GM18520 (cell line): ENCODE measurements around the gene KCNJ3.

Experiments used
- ATAC-seq: cut with Tn5 transposase; IDR thresholded peaks from one replicate; pipeline ENCODE4 v1.9.1; 2021; ENCODE audit not compliant: unreplicated experiment

Gene KCNJ3

DNA sequence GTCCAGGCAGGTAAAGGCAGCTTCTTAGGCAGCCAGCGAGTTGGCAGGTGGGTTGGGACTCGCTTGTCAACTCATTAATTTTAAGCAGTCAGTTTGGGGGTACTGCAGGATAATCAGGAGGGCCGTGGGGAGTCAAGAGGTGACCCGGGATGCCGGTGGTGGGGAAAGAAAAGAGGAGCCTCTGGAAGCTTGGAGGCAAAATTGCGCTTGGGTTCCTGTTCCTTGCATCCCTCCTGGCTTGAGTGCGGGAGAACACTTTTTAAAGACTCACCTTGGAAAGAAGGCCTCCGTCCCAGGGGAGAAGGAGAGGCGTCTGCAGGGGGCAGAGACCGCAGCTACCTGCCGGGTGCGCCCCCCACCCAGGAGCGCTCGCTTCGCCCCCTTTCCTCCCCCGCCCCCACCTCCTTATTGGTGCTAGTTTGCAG, at the start of gene KCNJ3:
Gene KCNJ3 (plus strand): TSS at position 400 of the 425 bp plus-strand sequence. CDS start 81 bp downstream, outside the sequence.
- ATAC-seq: no peak

- no peak for ATAC-seq
Measured at GRCh38 chr2:154655499-154655898, 43.0 kb upstream of the KCNJ3 start.

DNA sequence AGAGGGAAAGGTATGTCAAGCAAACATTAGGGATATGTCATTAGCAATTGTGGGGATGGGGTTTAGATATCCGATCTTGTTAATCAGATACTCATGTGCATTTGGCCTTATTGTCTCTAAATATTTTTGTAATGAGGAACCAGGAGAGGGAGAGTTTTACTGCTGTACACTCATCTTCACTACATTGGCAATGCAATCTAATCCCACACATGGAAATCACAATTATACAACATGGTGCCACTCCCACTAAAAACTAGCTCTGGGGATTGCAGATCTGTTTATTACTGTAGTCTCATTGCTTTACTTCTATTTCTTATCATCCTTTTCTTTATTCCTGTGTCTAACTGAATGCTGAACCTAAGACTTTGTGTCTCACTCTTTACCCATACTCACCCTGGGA, 39.6 kb upstream of the KCNJ3 start:
- no peak for ATAC-seq

GRCh38 chr2:154664248-154664647, 34.2 kb upstream of the KCNJ3 start:
- no peak for ATAC-seq

- no peak for ATAC-seq
Measured at GRCh38 chr2:154670083-154670482, 28.4 kb upstream of the KCNJ3 start.

DNA sequence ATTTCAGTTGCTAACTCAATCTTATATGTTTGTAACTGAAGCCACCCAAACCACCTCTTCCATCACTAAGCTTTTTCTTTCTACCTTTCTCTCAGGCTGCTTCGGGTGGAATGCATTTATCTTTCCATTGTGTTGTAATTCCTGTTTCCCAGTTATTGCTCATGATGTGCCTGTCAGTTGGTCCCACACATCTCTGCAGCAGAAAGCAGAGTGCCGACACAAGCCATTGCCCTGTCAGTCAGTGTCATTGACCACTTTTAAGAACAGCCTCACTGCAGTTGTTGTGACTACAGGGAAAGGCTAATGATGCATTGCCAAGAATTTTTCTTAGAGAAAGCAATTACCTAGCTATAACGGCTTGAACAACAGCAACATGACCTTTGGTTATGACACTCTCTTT, 24.8 kb upstream of the KCNJ3 start:
- ATAC-seq: no peak

DNA sequence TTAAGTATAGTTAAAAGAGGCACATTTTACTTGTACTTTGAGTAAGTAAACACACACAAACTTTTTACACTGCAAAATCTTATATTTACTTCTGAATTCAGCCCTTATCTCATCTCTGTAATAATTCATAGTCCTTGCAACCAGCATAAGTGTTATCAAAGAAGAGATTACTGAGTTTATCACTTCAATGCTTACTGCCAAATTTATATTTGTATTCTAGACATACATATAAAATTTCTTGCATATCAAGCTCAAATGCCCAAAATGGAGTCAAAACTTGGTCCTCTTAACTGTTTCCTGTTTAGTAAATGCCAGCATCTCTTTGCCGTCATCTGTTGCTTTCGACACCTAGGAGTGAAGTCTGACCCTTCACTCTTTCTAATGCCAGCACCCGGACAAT, 21.1 kb upstream of the KCNJ3 start:
- no peak for ATAC-seq

GRCh38 chr2:154681741-154682140, 16.8 kb upstream of the KCNJ3 start:
- ATAC-seq: no peak

DNA sequence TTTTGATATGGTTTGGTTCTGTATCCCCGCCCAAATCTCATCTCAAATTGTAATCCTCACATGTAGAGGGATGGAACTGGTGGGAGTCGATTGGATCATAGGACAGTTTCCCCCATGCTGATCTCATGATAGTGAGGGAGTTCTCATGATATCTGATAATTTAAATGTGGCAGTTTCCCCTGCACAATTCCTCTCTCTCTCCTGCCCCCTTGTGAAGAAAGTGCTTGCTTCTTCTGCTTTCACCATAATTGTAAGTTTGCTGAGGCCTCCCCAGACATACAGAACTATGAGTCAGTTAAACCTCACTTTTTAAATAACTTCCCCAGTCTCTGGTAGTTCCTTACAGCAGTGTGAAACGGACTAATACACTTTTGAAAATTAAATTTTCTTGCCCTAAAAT, 12.3 kb upstream of the KCNJ3 start:
- no peak for ATAC-seq

GRCh38 chr2:154688373-154688772, 10.1 kb upstream of the KCNJ3 start:
- ATAC-seq: peak; percentile 29

DNA sequence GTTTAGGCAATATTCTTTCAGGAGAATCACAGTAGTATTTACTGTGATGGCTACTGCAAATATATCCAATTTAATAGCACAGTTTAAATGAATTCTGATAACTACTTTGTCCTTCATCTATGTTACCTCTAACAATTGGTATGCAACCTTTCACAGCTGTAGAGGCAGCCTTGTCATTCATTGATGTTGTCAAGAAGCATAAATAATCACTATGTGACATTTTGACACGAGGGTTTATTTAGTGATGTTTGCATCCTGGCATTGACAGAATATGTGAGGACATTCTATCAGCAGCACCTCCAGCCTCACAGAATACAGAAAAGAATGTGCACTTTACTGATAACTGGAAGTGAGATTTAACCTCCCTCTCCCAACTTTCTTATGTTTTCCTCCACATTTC, 9.3 kb upstream of the KCNJ3 start:
- ATAC-seq: no peak

- no peak for ATAC-seq
Measured at GRCh38 chr2:154692927-154693326, 5.6 kb upstream of the KCNJ3 start.

- ATAC-seq: no peak
Measured at GRCh38 chr2:154693741-154694340, 4.7 kb upstream of the KCNJ3 start.

DNA sequence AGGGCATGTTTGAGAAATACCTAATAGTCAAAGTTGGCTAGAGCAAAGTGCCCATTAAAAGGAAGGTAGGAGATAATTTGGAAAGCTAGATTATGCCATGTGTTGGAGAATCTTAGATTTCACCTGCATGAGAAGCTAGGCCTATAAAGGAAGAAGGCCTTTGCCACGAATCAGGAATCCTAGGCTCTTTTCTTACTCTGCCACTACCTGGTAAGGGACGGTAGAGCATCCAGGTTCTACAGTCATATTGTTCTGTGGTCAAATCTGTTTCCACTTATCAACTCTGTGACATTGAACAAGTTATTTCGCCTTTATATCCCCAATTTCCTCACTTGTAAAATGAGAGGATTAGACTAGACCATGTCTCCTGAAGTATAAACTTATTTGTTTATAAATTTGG, 3.6 kb upstream of the KCNJ3 start:
- ATAC-seq: no peak

DNA sequence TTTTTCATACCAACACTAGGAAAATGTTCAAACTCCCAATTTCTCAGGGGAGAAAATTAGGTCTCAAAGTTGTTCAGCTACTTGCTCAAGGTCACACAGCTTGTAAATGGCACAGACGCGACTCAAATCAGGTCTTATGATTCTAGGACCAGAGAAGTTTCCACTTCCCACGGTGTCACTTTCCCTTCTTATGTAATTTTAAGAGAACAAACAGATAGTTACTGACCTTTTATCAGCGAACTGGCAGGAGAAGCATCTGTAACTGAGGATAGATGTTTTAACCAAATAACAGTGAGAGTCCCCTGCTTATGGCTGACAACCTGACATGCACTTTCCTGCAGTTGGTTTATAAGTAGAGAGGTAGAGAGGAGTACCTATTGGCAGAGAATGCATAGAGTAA, 2.1 kb upstream of the KCNJ3 start:
- ATAC-seq: no peak

DNA sequence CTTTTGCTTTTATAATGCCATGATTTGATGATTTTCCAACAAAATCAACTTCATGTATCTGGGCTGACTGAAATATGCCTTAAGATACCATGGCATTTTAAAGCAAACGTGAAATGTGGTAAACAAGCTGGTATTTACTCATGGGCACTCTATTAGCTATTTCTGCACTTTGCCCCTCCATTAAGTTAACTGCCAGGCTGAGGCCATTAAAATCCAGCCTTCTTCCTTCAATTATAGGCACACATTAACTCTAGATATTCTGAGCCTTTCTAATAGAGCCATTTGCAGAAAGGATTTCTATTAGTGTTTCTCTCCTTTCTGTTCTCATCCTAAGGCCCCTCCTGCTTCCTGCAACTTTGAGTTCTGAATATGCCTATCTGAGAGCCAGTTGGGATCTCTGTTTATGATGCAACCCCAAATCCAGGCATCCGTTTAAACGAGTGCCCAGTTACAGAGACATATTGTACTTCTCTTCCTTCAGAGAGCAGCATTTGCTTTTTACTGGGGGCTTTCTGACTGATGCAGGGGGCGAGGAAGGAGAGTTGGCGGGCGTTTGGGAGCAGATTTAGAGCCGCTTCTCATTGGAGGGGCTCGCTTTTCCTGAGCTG, 1.6 kb upstream of the KCNJ3 start:
- ATAC-seq: no peak

DNA sequence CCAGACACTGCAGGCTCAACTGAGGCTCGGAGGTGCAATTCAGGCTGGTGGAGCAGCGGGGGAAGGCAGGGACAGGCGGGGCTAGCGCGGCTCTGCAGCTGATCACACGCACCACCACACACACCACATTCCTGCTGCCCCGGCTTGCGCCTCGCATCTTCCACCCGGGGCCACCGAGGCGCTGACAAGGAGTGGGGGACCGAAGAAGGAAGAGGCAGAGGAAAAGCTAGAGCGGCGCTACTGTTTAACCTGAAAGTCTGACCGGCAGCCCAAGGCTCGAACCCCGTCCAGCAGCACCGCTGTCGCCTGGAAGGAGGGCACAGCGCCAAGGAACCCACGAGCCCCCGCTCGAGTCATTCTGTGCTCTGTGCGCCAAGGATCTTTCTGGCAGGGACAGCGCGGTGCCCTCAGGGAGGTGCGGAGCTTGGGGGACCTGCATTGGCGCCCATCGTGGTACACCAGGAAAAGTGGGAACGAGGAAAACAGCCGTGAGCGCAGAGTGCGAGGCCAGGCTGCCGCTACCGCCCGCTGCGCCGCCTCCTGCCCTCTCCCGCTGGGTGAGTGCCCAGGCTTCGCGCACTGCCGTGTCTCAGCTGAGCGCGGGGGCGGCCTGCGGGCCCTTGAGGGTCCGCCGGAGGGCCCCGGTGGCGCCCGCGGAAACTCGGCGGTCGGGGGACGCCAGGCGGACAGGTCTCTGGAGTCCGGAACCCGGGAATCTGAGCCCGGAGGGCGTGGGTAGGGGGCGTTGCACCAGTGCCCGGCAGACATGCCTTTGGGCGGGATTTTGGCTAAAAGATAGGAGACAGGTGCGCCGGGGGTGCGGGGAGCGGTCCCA, 860 bp upstream of the KCNJ3 start:
- ATAC-seq: no peak

- ATAC-seq: no peak
Measured at GRCh38 chr2:154698721-154699574, 453 bp downstream of the KCNJ3 start.

DNA sequence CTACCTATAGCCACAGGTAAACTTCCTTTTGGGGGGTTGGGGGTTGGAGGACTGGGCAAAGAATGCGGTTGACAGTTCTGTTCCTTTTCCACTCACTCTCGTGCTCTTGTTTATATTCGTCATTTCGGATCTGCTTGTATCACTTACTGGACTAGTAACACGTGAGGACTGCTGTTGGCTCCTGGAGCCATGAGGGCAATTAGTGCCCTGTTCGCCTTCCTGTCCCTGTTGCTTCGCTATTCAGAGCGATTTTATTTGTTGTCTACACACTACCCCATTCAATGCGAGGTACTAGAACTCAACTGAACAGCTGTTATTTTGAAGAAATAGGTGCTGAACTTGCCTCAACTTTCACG, 1.1 kb downstream of the KCNJ3 start:
- ATAC-seq: no peak

GRCh38 chr2:154700136-154700535, 1.6 kb downstream of the KCNJ3 start:
- no peak for ATAC-seq

DNA sequence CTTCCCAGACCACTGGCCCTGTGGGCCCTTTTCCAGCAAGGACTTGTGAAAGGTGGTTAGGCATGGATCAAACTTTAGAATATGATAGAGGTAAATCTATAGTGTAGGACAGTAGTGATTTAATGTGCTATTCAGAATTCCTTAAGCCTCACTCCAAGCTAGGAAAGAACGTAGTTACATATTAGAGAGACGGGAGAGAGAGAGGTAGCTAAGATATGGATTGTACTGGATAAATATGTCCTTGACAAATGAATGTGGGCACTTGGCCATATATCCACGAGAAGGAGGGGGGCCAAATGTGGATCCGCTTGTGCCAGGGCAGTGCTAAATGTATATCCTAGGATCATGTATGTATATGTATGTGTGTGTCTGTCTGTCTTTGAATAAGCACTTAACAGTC, 6.5 kb downstream of the KCNJ3 start:
- no peak for ATAC-seq
